Prostate gland (tissue), 2 donors: ENCODE results near the gene TMEM135.

Source experiments
- CTCF ChIP-seq, 4 experiments: fragments of 200-600 bp in 2 of 4; fragments of 450-650 bp in 2 of 4; sonication (generic) in 2 of 4; IDR thresholded peaks; 1 replicate in 3 of 4; 2 replicates in 1 of 4; pipeline ENCODE4 v1.5.1; 2016 to 2019; ENCODE audit warnings: antibody characterized with exemption in 4 of 4, mild to moderate bottlenecking in 2 of 4, moderate library complexity in 2 of 4
- POLR2A ChIP-seq: fragments of 450-650 bp; IDR thresholded peaks from one replicate; pipeline ENCODE4 v1.6.1; 2016; ENCODE audit warnings: antibody characterized with exemption, mild to moderate bottlenecking

- no peak for TF ChIP-seq CTCF (IDR thresholded peaks at IDR 0.05)
- TF ChIP-seq POLR2A, result no peak
These were observed 160.6 kb downstream of the TMEM135 start for GRCh38 chr11:87198266-87198881.
